ENCODE results near the gene FAM177A1.

GRCh38 chr14:35047976-35048513 is 2.0 kb downstream of the FAM177A1 start:
- TF ChIP-seq MYC (IDR thresholded peaks at IDR 0.05; ENCODE audit: low read depth, low read length) (no peak), MAX (IDR thresholded peaks at IDR 0.05; ENCODE audit: insufficient read depth, insufficient read length) (no peak)

Measured in endothelial cell of umbilical vein (primary cell).